ENCODE results near the gene PCDHGA12. TPM values are rescaled to one million over a fixed set of nuclear protein-coding genes. Genes with fewer than 3 reads are reported as not detected.
A peak's percentile ranks its signal among the peaks of the same experiment; 100 is the strongest.

Gene PCDHGA12
- total RNA-seq, 1 donor from 2014 or later, result 4.8 TPM

GRCh38 chr5:141476132-141476911, 46.0 kb downstream of the PCDHGA12 start:
- Histone ChIP-seq H3K36me3 (no peaks in the 10 kb centered on the region), H3K9me3 (replicated peaks) (no peaks in the 10 kb centered on the region), H3K27me3 (ENCODE audit: low read depth) (no peaks in the 10 kb centered on the region), H3K4me3 (peak overlapping the region; percentile 73), H3K4me1 (peaks cover 59% of the 10 kb centered on the region), H3K27ac (replicated peaks) (peak overlapping the region; percentile 91)
- TF ChIP-seq, protein P1, sequence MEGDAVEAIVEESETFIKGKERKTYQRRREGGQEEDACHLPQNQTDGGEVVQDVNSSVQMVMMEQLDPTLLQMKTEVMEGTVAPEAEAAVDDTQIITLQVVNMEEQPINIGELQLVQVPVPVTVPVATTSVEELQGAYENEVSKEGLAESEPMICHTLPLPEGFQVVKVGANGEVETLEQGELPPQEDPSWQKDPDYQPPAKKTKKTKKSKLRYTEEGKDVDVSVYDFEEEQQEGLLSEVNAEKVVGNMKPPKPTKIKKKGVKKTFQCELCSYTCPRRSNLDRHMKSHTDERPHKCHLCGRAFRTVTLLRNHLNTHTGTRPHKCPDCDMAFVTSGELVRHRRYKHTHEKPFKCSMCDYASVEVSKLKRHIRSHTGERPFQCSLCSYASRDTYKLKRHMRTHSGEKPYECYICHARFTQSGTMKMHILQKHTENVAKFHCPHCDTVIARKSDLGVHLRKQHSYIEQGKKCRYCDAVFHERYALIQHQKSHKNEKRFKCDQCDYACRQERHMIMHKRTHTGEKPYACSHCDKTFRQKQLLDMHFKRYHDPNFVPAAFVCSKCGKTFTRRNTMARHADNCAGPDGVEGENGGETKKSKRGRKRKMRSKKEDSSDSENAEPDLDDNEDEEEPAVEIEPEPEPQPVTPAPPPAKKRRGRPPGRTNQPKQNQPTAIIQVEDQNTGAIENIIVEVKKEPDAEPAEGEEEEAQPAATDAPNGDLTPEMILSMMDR (IDR thresholded peaks at IDR 0.05; ENCODE audit: borderline replicate concordance), result no peak
- peak; percentile 64 for DNase-seq
- intact Hi-C loops (cut with micrococcal nuclease), result no loop called here

DNA sequence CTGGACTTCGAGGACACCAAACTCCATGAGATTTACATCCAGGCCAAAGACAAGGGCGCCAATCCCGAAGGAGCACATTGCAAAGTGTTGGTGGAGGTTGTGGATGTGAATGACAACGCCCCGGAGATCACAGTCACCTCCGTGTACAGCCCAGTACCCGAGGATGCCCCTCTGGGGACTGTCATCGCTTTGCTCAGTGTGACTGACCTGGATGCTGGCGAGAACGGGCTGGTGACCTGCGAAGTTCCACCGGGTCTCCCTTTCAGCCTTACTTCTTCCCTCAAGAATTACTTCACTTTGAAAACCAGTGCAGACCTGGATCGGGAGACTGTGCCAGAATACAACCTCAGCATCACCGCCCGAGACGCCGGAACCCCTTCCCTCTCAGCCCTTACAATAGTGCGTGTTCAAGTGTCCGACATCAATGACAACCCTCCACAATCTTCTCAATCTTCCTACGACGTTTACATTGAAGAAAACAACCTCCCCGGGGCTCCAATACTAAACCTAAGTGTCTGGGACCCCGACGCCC, 46.8 kb downstream of the PCDHGA12 start:
- Histone ChIP-seq H3K4me3 (peak overlapping the region; percentile 73), H3K27me3 (ENCODE audit: low read depth) (no peaks in the 10 kb centered on the region), H3K9me3 (replicated peaks) (no peaks in the 10 kb centered on the region), H3K36me3 (no peaks in the 10 kb centered on the region), H3K4me1 (peaks cover 62% of the 10 kb centered on the region), H3K27ac (replicated peaks) (peak overlapping the region; percentile 91)
- no peak for DNase-seq
- intact Hi-C loops (cut with micrococcal nuclease), result no loop called here
- TF ChIP-seq, protein P1 (IDR thresholded peaks at IDR 0.05; ENCODE audit: borderline replicate concordance), result no peak

DNA sequence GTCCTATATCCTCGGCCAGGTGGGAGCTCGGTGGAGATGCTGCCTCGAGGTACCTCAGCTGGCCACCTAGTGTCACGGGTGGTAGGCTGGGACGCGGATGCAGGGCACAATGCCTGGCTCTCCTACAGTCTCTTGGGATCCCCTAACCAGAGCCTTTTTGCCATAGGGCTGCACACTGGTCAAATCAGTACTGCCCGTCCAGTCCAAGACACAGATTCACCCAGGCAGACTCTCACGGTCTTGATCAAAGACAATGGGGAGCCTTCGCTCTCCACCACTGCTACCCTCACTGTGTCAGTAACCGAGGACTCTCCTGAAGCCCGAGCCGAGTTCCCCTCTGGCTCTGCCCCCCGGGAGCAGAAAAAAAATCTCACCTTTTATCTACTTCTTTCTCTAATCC, 47.5 kb downstream of the PCDHGA12 start:
- no peaks in the 10 kb centered on the region for H3K36me3 ChIP-seq
- no peak for DNase-seq
- TF ChIP-seq, protein P1 (IDR thresholded peaks at IDR 0.05; ENCODE audit: borderline replicate concordance), result no peak
- no peaks in the 10 kb centered on the region for H3K27me3 ChIP-seq (ENCODE audit: low read depth)
- no peak overlapping the region for H3K27ac ChIP-seq (replicated peaks)
- peak overlapping the region; percentile 73 for H3K4me3 ChIP-seq
- intact Hi-C loops (cut with micrococcal nuclease), result no loop called here
- H3K9me3 ChIP-seq (replicated peaks), result no peaks in the 10 kb centered on the region
- H3K4me1 ChIP-seq, result peaks cover 64% of the 10 kb centered on the region

DNA sequence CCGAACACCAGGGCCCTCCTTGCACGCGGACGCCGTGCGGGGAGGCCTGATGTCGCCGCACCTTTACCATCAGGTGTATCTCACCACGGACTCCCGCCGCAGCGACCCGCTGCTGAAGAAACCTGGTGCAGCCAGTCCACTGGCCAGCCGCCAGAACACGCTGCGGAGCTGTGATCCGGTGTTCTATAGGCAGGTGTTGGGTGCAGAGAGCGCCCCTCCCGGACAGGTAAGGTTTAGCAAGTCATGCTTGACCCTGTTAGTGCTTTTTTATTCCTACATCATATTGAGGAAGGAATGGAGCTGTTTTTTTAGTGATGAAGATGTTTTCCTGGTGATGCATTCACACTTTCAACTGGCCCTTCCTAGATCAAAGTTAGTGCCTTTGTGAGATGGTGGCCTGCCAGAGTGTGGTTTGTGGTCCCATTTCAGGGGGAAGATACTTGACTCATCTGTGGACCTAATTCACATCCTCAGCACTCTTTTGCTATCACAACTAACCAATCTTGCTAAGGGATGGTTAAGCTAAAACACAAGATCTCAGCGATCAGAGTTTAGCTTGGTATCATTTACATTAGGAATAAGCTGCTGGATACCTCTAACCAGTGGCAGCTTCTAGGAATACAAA, 48.1 kb downstream of the PCDHGA12 start:
- Histone ChIP-seq H3K36me3 (no peaks in the 10 kb centered on the region), H3K4me3 (peak overlapping the region; percentile 73), H3K27ac (replicated peaks) (no peak overlapping the region), H3K4me1 (peaks cover 70% of the 10 kb centered on the region), H3K27me3 (ENCODE audit: low read depth) (no peaks in the 10 kb centered on the region), H3K9me3 (replicated peaks) (no peaks in the 10 kb centered on the region)
- DNase-seq, result no peak
- TF ChIP-seq, protein P1 (IDR thresholded peaks at IDR 0.05; ENCODE audit: borderline replicate concordance), result no peak
- intact Hi-C loops (cut with micrococcal nuclease), result no loop called here

DNA sequence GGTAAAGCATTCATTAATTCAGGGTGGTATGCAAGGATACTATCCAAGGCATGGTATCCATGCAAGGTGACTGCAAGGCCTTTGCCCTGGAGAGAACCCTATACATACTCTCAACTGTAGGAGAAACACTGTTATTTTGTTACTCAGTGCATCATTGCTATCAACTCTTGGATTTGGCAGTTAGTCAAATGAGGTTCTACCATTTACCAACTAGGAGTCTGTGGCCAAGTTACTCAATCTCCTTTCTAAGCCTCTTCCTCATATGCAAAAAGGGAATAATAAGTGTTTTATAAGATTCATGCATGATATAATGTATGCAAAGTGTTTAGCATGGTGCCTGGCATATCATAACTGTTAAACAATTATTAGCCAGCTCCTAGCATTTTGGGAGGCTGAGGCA, 49.5 kb downstream of the PCDHGA12 start:
- intact Hi-C loops (cut with micrococcal nuclease), result no loop called here
- no peaks in the 10 kb centered on the region for H3K36me3 ChIP-seq
- TF ChIP-seq, protein P1 (IDR thresholded peaks at IDR 0.05; ENCODE audit: borderline replicate concordance), result no peak
- H3K27me3 ChIP-seq (ENCODE audit: low read depth), result no peaks in the 10 kb centered on the region
- peak overlapping the region; percentile 73 for H3K4me3 ChIP-seq
- no peak for DNase-seq
- no peaks in the 10 kb centered on the region for H3K9me3 ChIP-seq (replicated peaks)
- no peak overlapping the region for H3K27ac ChIP-seq (replicated peaks)
- H3K4me1 ChIP-seq, result peaks cover 82% of the 10 kb centered on the region

Other genes starting within 250 kb of the PCDHGA12 start
- 1.4 TPM for gene PCDHB16, start 248.1 kb upstream of the PCDHGA12 start, total RNA-seq
- gene PCDHB9, start 243.3 kb upstream of the PCDHGA12 start, total RNA-seq, result 1.2 TPM
- 0.63 TPM for gene PCDHB10, start 238.2 kb upstream of the PCDHGA12 start, total RNA-seq
- gene PCDHB11, start 230.9 kb upstream of the PCDHGA12 start, total RNA-seq, result 0.77 TPM
- gene PCDHB12, start 221.8 kb upstream of the PCDHGA12 start, total RNA-seq, result 0.69 TPM
- 2.5 TPM for gene PCDHB13, start 216.6 kb upstream of the PCDHGA12 start, total RNA-seq
- 1.9 TPM for gene PCDHB14, start 207.2 kb upstream of the PCDHGA12 start, total RNA-seq
- 2.8 TPM for gene PCDHB15, start 185.1 kb upstream of the PCDHGA12 start, total RNA-seq
- not detected for gene SLC25A2, start 126.5 kb upstream of the PCDHGA12 start, total RNA-seq
- 108 TPM for gene TAF7, start 109.7 kb upstream of the PCDHGA12 start, total RNA-seq
- 3.1 TPM for gene PCDHGA1, start 100.0 kb upstream of the PCDHGA12 start, total RNA-seq
- 7.8 TPM for gene PCDHGA2, start 91.7 kb upstream of the PCDHGA12 start, total RNA-seq
- gene PCDHGA3, start 86.7 kb upstream of the PCDHGA12 start, total RNA-seq, result 12.2 TPM
- 5.7 TPM for gene PCDHGB1, start 80.4 kb upstream of the PCDHGA12 start, total RNA-seq
- gene PCDHGA4, start 75.5 kb upstream of the PCDHGA12 start, total RNA-seq, result 7.3 TPM
- 8.8 TPM for gene PCDHGB2, start 70.5 kb upstream of the PCDHGA12 start, total RNA-seq
- 4.9 TPM for gene PCDHGA5, start 66.3 kb upstream of the PCDHGA12 start, total RNA-seq
- 6.3 TPM for gene PCDHGB3, start 60.3 kb upstream of the PCDHGA12 start, total RNA-seq
- gene PCDHGA6, start 56.6 kb upstream of the PCDHGA12 start, total RNA-seq, result 5.6 TPM
- 5.8 TPM for gene PCDHGA7, start 47.8 kb upstream of the PCDHGA12 start, total RNA-seq
- 4.2 TPM for gene PCDHGB4, start 42.8 kb upstream of the PCDHGA12 start, total RNA-seq
- gene PCDHGA8, start 37.9 kb upstream of the PCDHGA12 start, total RNA-seq, result 8.5 TPM
- gene PCDHGB5, start 32.6 kb upstream of the PCDHGA12 start, total RNA-seq, result 6.0 TPM
- 3.9 TPM for gene PCDHGA9, start 27.7 kb upstream of the PCDHGA12 start, total RNA-seq
- 5.0 TPM for gene PCDHGB6, start 22.5 kb upstream of the PCDHGA12 start, total RNA-seq
- 5.0 TPM for gene PCDHGA10, start 17.5 kb upstream of the PCDHGA12 start, total RNA-seq
- gene PCDHGB7, start 12.8 kb upstream of the PCDHGA12 start, total RNA-seq, result 7.9 TPM
- gene PCDHGA11, start 9.5 kb upstream of the PCDHGA12 start, total RNA-seq, result 3.8 TPM
- 15.6 TPM for gene PCDHGC3, start 45.5 kb downstream of the PCDHGA12 start, total RNA-seq
- gene PCDHGC4, start 54.5 kb downstream of the PCDHGA12 start, total RNA-seq, result 1.8 TPM
- gene PCDHGC5, start 58.6 kb downstream of the PCDHGA12 start, total RNA-seq, result 2.9 TPM
- 53.1 TPM for gene DIAPH1, start 188.5 kb downstream of the PCDHGA12 start, total RNA-seq
- 27.4 TPM for gene HDAC3, start 206.3 kb downstream of the PCDHGA12 start, total RNA-seq
- 1.0 TPM for gene RELL2, start 206.5 kb downstream of the PCDHGA12 start, total RNA-seq
- gene FCHSD1, start 220.9 kb downstream of the PCDHGA12 start, total RNA-seq, result 4.7 TPM